Calu3 (cell line): ENCODE data around the gene CEP85. TPM values are rescaled to one million over a fixed set of nuclear protein-coding genes. Genes with fewer than 3 reads are reported as not detected.

Experiments used
- Bru-seq: library from RNA; stranded (reverse); fragments of 400-500 nt; gene quantifications from one replicate; lab custom pipeline; 2021; lab: Mats Ljungman, UMichigan
- BruChase-seq, 2 experiments: library from RNA; stranded (reverse); fragments of 400-500 nt; gene quantifications; one replicate each; lab custom pipeline; 2021; lab: Mats Ljungman, UMichigan
- BruUV-seq: library from RNA; stranded (reverse); fragments of 400-500 nt; replicated peaks from 2 replicates; lab custom pipeline; 2021; lab: Mats Ljungman, UMichigan
- CTCF ChIA-PET: fragments of 300-600 bp; sonication (Branson Sonifier 250); formaldehyde crosslinking; loops from one replicate; lab custom pipeline; 2022; ENCODE audit warnings: antibody characterized with exemption; lab: Charles Lee
- DNase-seq: peaks from one replicate; pipeline ENCODE4 v3.0.0; 2022
- H3K27ac Mint-ChIP-seq: one replicate; pipeline ENCODE4 v1.8.0; 2022; ENCODE audit warnings: mixed read lengths; ENCODE audit not compliant: unreplicated experiment
- H3K27me3 Mint-ChIP-seq: one replicate; pipeline ENCODE4 v1.8.0; 2022; ENCODE audit warnings: mixed read lengths; ENCODE audit not compliant: unreplicated experiment
- H3K36me3 Mint-ChIP-seq: one replicate; pipeline ENCODE4 v1.8.0; 2022; ENCODE audit warnings: mild to moderate bottlenecking, moderate library complexity, mixed read lengths; ENCODE audit not compliant: insufficient read depth, unreplicated experiment
- H3K4me1 Mint-ChIP-seq: one replicate; pipeline ENCODE4 v1.8.0; 2022; ENCODE audit warnings: mild to moderate bottlenecking, low read depth, mixed read lengths; ENCODE audit not compliant: unreplicated experiment
- H3K4me3 Mint-ChIP-seq: one replicate; pipeline ENCODE4 v1.8.0; 2022; ENCODE audit warnings: mild to moderate bottlenecking, low read depth, moderate library complexity, mixed read lengths; ENCODE audit not compliant: unreplicated experiment
- H3K9me3 Mint-ChIP-seq: one replicate; pipeline ENCODE4 v1.8.0; 2022; ENCODE audit warnings: low read depth, mixed read lengths; ENCODE audit not compliant: unreplicated experiment
- intact Hi-C: fragments of 100-400 bp; cut with micrococcal nuclease; formaldehyde crosslinking; loops from one replicate; pipeline ENCODE4 v1.10.0; 2022; ENCODE audit not compliant: unreplicated experiment
- long read RNA-seq: library from polyadenylated mRNA; stranded (forward); transcript quantifications from one replicate; pipeline ENCODE4 v2.0.0, GENCODE V29; 2022
- total RNA-seq: library from RNA; stranded (reverse); gene quantifications from 2 replicates; pipeline ENCODE4 v1.2.3, GENCODE V29; 2022
- TF ChIP-seq, protein P1 (sequence below): fragments of 200-600 bp; IDR thresholded peaks from one replicate; pipeline ENCODE4 v1.8.0; 2022; ENCODE audit warnings: antibody characterized with exemption; ENCODE audit not compliant: unreplicated experiment

Gene CEP85, protein sequence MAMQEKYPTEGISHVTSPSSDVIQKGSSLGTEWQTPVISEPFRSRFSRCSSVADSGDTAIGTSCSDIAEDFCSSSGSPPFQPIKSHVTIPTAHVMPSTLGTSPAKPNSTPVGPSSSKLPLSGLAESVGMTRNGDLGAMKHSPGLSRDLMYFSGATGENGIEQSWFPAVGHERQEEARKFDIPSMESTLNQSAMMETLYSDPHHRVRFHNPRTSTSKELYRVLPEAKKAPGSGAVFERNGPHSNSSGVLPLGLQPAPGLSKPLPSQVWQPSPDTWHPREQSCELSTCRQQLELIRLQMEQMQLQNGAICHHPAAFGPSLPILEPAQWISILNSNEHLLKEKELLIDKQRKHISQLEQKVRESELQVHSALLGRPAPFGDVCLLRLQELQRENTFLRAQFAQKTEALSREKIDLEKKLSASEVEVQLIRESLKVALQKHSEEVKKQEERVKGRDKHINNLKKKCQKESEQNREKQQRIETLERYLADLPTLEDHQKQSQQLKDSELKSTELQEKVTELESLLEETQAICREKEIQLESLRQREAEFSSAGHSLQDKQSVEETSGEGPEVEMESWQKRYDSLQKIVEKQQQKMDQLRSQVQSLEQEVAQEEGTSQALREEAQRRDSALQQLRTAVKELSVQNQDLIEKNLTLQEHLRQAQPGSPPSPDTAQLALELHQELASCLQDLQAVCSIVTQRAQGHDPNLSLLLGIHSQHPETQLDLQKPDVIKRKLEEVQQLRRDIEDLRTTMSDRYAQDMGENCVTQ
- 19.9 and 24.6 TPM in 2 replicates for total RNA-seq
- percentile 68 among the genes with signal in this experiment for Bru-seq, nascent RNA
- percentile 66 among the genes with signal in this experiment for BruChase-seq, experiment 1, labeled RNA remaining after a 6-hour chase
- percentile 68 among the genes with signal in this experiment for BruChase-seq, experiment 2, labeled RNA remaining after a 2-hour chase
- long read RNA-seq, transcript CEP85-202 (14 exons, 3,922 nt): major isoform, 5 of 15 reads
- long read RNA-seq, partial matches to known transcripts: 4 of 15 reads
- long read RNA-seq, other reads (novel, unspliced or antisense): 4 of 15 reads

- TF ChIP-seq, protein P1, sequence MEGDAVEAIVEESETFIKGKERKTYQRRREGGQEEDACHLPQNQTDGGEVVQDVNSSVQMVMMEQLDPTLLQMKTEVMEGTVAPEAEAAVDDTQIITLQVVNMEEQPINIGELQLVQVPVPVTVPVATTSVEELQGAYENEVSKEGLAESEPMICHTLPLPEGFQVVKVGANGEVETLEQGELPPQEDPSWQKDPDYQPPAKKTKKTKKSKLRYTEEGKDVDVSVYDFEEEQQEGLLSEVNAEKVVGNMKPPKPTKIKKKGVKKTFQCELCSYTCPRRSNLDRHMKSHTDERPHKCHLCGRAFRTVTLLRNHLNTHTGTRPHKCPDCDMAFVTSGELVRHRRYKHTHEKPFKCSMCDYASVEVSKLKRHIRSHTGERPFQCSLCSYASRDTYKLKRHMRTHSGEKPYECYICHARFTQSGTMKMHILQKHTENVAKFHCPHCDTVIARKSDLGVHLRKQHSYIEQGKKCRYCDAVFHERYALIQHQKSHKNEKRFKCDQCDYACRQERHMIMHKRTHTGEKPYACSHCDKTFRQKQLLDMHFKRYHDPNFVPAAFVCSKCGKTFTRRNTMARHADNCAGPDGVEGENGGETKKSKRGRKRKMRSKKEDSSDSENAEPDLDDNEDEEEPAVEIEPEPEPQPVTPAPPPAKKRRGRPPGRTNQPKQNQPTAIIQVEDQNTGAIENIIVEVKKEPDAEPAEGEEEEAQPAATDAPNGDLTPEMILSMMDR: peak; percentile 57
- peaks cover 33% of the 10 kb centered on the region for H3K4me1 Mint-ChIP-seq
- peak within 1 kb of the TSS; percentile 93 for H3K4me3 Mint-ChIP-seq
- DNase-seq: peak; percentile 94
- peaks cover 23% of the 10 kb centered on the region for H3K36me3 Mint-ChIP-seq
- CTCF ChIA-PET: interaction anchor here (0.6 to 2.1 kb wide), 13 partner anchors 9 to 198 kb away, joined by 3 to 20 read pairs (median 4); partner anchors contain the start of genes CATSPER4, CNKSR1 and ZNF593
- peak within 1 kb of the TSS; percentile 92 for H3K27ac Mint-ChIP-seq
- BruUV-seq: no TSS peak
- no peaks in the 10 kb centered on the region for H3K9me3 Mint-ChIP-seq
- no peaks in the 10 kb centered on the region for H3K27me3 Mint-ChIP-seq
- intact Hi-C loops: no loop called here
These were observed at the start of gene CEP85 for GRCh38 chr1:26233903-26234643. Gene CEP85, plus strand, starts transcription at chr1:26234200. Its CDS starts 5,584 bp downstream, at chr1:26239784.

- intact Hi-C loops: no loop called here
- DNase-seq: no peak
- Mint-ChIP-seq H3K9me3 (no peaks in the 10 kb centered on the region), H3K4me3 (no peak overlapping the region), H3K36me3 (peaks cover 13% of the 10 kb centered on the region), H3K4me1 (no peaks in the 10 kb centered on the region), H3K27ac (no peak overlapping the region), H3K27me3 (no peaks in the 10 kb centered on the region)
- CTCF ChIA-PET: no interaction called here
- no TSS peak for BruUV-seq
- TF ChIP-seq, protein P1: no peak
These were observed 49.1 kb upstream of the CEP85 start for GRCh38 chr1:26184883-26185282.

DNA sequence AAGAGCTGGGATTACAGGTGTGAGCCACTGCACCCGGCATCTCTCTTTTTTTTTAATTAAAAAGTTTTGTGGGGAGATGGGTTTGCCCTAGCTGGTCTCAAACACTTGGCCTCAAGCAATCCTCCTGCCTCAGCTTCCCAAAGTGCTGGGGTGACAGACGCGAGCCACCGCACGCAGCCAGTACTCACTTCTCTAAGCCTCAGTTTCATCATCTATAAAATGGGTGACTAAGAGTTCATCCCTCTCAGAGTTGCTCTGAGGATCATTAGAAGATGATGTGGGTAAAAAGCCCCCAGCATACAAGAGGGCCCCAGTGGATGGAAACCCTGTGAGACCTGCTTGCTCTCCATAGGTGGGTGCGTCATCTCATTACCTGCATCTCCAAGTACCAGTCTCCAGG is 46.1 kb upstream of the CEP85 start:
- intact Hi-C loops: no loop called here
- CTCF ChIA-PET: no interaction called here
- H3K9me3 Mint-ChIP-seq: no peaks in the 10 kb centered on the region
- no peak for DNase-seq
- no peak overlapping the region for H3K4me3 Mint-ChIP-seq
- no peaks in the 10 kb centered on the region for H3K4me1 Mint-ChIP-seq
- no peaks in the 10 kb centered on the region for H3K27me3 Mint-ChIP-seq
- TF ChIP-seq, protein P1: no peak
- BruUV-seq: no TSS peak
- no peak overlapping the region for H3K27ac Mint-ChIP-seq
- peaks cover 6% of the 10 kb centered on the region for H3K36me3 Mint-ChIP-seq

DNA sequence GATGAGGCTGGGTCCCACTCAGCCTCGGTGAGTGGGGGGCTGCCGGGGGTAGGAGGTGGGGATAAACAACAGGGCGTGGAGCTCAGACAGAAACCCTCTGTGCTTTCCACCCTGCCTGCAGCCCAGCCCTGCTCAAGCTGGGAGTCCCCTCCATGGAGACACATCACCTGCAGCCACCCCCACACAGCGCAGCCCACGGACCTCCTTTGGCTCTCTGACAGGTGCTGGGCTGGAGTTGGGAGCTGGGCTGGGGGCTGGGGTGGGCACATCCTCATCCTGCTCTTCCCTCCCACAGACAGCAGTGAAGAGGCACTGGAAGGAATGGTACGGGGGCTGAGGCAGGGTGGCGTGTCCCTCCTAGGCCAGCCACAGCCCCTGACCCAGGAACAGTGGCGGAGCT is 45.5 kb upstream of the CEP85 start:
- Mint-ChIP-seq H3K4me1 (no peaks in the 10 kb centered on the region), H3K9me3 (no peaks in the 10 kb centered on the region), H3K36me3 (peaks cover 6% of the 10 kb centered on the region), H3K27ac (no peak overlapping the region), H3K27me3 (peaks cover 6% of the 10 kb centered on the region), H3K4me3 (no peak overlapping the region)
- intact Hi-C loops: no loop called here
- TF ChIP-seq, protein P1: no peak
- BruUV-seq: no TSS peak
- no peak for DNase-seq
- CTCF ChIA-PET: no interaction called here
